ENCODE results near the gene PARD3.

PARD3 gene

DNA sequence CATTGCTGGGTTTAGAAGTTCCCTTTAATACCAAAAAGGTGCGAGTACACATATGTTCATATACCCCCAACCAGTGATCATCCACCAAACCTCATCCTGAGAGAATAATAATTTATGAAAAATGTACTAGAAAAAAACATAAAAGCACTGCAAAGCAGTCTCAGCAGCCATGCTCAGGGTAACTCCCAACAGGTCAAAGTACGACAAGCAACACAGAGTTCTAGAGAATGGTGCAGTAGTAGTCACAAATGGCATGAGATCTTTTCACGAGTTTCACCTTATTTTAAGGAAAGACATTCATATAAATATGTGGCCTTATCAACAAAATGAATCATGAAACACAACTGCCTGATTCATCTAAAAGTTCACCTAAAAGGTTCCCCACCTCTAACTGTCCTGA, 338.5 kb downstream of the PARD3 start:
- TF ChIP-seq, protein P1, sequence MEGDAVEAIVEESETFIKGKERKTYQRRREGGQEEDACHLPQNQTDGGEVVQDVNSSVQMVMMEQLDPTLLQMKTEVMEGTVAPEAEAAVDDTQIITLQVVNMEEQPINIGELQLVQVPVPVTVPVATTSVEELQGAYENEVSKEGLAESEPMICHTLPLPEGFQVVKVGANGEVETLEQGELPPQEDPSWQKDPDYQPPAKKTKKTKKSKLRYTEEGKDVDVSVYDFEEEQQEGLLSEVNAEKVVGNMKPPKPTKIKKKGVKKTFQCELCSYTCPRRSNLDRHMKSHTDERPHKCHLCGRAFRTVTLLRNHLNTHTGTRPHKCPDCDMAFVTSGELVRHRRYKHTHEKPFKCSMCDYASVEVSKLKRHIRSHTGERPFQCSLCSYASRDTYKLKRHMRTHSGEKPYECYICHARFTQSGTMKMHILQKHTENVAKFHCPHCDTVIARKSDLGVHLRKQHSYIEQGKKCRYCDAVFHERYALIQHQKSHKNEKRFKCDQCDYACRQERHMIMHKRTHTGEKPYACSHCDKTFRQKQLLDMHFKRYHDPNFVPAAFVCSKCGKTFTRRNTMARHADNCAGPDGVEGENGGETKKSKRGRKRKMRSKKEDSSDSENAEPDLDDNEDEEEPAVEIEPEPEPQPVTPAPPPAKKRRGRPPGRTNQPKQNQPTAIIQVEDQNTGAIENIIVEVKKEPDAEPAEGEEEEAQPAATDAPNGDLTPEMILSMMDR (conservative IDR thresholded peaks at IDR 0.05; ENCODE audit: low read length) = no peak
- no peak for TF ChIP-seq EZH2phosphoT487 (IDR thresholded peaks at IDR 0.05; ENCODE audit: borderline replicate concordance)
- Histone ChIP-seq H3F3A (ENCODE audit: low read depth) (no peaks in the 10 kb centered on the region), H3K79me2 (ENCODE audit: insufficient read depth, low read length) (no peaks in the 10 kb centered on the region), H3K9ac (ENCODE audit: low read depth, low read length, poor library complexity, severe bottlenecking) (no peak overlapping the region), H3K36me3 (ENCODE audit: insufficient read depth, low read length) (no peaks in the 10 kb centered on the region), H3K4me1 (ENCODE audit: insufficient read depth, low read length, poor library complexity, severe bottlenecking) (no peaks in the 10 kb centered on the region), H3K9me3 (ENCODE audit: insufficient read depth, low read depth, low read length) (no peaks in the 10 kb centered on the region), H2AFZ (ENCODE audit: low read length) (no peak overlapping the region), H3K4me2 (ENCODE audit: low read depth, low read length, poor library complexity, severe bottlenecking) (no peak overlapping the region), H3K27me3 (ENCODE audit: insufficient read depth, low read length, poor library complexity, severe bottlenecking) (no peaks in the 10 kb centered on the region), H3K9me2 (replicated peaks; ENCODE audit: low read depth, low read length) (no peaks in the 10 kb centered on the region), H4K20me1 (ENCODE audit: insufficient read depth, low read length, poor library complexity, severe bottlenecking) (no peaks in the 10 kb centered on the region), H3K4me3 (ENCODE audit: low read length, poor library complexity, severe bottlenecking) (no peak overlapping the region)

DNA sequence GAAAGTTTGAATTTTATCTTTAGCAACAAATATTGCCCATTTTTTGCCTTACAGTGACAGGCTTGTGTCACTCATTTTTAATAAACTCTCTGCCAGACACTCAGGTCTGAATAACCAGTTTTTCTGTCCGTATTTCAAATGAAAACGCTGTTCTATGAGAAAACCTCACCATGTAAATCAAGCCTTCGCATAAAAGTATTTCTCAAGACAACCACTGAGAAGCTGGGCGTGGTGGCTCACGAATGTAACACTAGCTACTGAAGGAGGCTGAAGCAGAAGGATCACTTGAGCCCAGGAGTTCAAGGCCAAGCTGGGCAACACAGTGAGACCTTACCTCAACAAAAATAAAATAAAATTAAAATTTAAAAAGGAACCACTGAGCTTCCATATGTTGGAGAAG, 339.3 kb downstream of the PARD3 start:
- Histone ChIP-seq H4K20me1 (ENCODE audit: insufficient read depth, low read length, poor library complexity, severe bottlenecking) (no peaks in the 10 kb centered on the region), H3K4me3 (ENCODE audit: low read length, poor library complexity, severe bottlenecking) (no peak overlapping the region), H3K36me3 (ENCODE audit: insufficient read depth, low read length) (no peaks in the 10 kb centered on the region), H3K9ac (ENCODE audit: low read depth, low read length, poor library complexity, severe bottlenecking) (no peak overlapping the region), H3K4me1 (ENCODE audit: insufficient read depth, low read length, poor library complexity, severe bottlenecking) (no peaks in the 10 kb centered on the region), H3K4me2 (ENCODE audit: low read depth, low read length, poor library complexity, severe bottlenecking) (no peak overlapping the region), H2AFZ (ENCODE audit: low read length) (no peak overlapping the region), H3K27me3 (ENCODE audit: insufficient read depth, low read length, poor library complexity, severe bottlenecking) (no peaks in the 10 kb centered on the region), H3K9me2 (replicated peaks; ENCODE audit: low read depth, low read length) (no peaks in the 10 kb centered on the region), H3K79me2 (ENCODE audit: insufficient read depth, low read length) (no peaks in the 10 kb centered on the region), H3K9me3 (ENCODE audit: insufficient read depth, low read depth, low read length) (no peaks in the 10 kb centered on the region), H3F3A (ENCODE audit: low read depth) (no peaks in the 10 kb centered on the region)
- no peak for TF ChIP-seq EZH2phosphoT487 (IDR thresholded peaks at IDR 0.05; ENCODE audit: borderline replicate concordance)
- TF ChIP-seq, protein P1 (conservative IDR thresholded peaks at IDR 0.05; ENCODE audit: low read length) = no peak

DNA sequence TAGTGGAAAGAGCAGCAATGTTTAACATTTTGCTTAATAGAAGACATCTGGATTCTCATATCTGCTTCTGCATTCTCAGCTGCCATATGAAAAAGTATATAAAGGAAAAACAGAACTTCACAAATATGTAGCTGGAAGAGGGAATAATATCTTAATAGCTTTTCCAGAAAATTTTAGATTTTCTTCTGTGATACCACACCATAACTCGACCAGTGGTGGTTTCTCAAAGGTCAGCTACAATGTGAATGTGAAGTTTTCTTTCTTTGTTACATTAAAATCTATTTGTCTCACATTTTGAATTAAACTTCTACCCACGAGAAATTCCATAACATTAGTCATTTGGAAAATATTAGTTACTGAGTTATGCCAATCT, 339.8 kb downstream of the PARD3 start:
- Histone ChIP-seq H2AFZ (ENCODE audit: low read length) (no peak overlapping the region), H3K9ac (ENCODE audit: low read depth, low read length, poor library complexity, severe bottlenecking) (no peak overlapping the region), H3K4me3 (ENCODE audit: low read length, poor library complexity, severe bottlenecking) (no peak overlapping the region), H3K79me2 (ENCODE audit: insufficient read depth, low read length) (no peaks in the 10 kb centered on the region), H3K9me3 (ENCODE audit: insufficient read depth, low read depth, low read length) (no peaks in the 10 kb centered on the region), H3F3A (ENCODE audit: low read depth) (no peaks in the 10 kb centered on the region), H3K4me2 (ENCODE audit: low read depth, low read length, poor library complexity, severe bottlenecking) (no peak overlapping the region), H3K4me1 (ENCODE audit: insufficient read depth, low read length, poor library complexity, severe bottlenecking) (no peaks in the 10 kb centered on the region), H3K36me3 (ENCODE audit: insufficient read depth, low read length) (no peaks in the 10 kb centered on the region), H3K27me3 (ENCODE audit: insufficient read depth, low read length, poor library complexity, severe bottlenecking) (no peaks in the 10 kb centered on the region), H4K20me1 (ENCODE audit: insufficient read depth, low read length, poor library complexity, severe bottlenecking) (no peaks in the 10 kb centered on the region), H3K9me2 (replicated peaks; ENCODE audit: low read depth, low read length) (no peaks in the 10 kb centered on the region)
- TF ChIP-seq, protein P1 (conservative IDR thresholded peaks at IDR 0.05; ENCODE audit: low read length) = no peak

All from Loucy (cell line).